ENCODE measurements around the gene GDF15.

The GDF15 gene

DNA sequence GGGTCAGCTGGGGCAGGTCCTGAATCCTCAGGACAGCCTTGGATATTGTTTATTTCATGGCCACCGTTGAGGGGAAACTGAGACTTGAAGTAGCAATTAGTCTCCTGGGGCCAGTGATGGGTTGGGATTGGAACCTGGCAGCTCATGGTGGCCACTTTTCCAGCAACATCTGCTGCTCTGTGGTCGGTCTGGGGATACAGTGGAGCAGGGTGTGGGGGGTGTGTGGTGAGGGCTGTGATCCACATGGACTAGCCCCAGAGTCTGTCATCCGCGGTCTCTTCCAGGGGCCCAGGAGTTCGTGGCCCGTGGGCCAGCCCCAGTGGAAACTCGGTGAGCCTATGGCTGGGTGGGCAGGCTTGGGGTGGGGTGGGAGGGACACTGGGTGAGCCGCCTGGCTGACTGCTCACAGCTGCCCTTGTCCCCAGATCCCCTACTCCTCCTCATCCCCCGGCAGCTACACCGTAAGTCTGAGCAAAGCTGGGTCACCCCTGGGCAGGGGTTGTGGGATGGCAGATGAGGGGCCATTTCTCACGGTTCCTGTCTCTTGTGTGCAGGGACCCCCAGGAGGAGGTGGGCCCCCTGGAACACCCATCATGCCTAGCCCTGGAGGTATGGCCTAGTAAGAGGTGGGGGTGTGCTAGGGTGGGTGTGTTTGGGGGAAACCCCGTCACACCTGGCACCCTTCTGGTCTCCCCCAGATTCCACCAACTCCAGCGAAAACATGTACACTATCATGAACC, 46.5 kb downstream of the GDF15 start:
- TF ChIP-seq ZNF211 (tag by site-specific recombination; IDR thresholded peaks at IDR 0.05; ENCODE audit: low read depth) (no peak), ZNF157 (tag by site-specific recombination; IDR thresholded peaks at IDR 0.05) (no peak), YY2 (tag by site-specific recombination; IDR thresholded peaks at IDR 0.05) (no peak), ZNF202 (tag by site-specific recombination; IDR thresholded peaks at IDR 0.05; ENCODE audit: borderline replicate concordance) (no peak), ZNF654 (tag by site-specific recombination; IDR thresholded peaks at IDR 0.05; ENCODE audit: low read depth) (no peak), ZNF362 (tag by site-specific recombination; IDR thresholded peaks at IDR 0.05) (no peak), MYNN (tag by site-specific recombination; IDR thresholded peaks at IDR 0.05; ENCODE audit: borderline replicate concordance) (no peak), ZFP37 (tag by site-specific recombination; IDR thresholded peaks at IDR 0.05) (no peak), ZNF10 (tag by site-specific recombination; IDR thresholded peaks at IDR 0.05) (no peak)
- TF ChIP-seq, protein P1, sequence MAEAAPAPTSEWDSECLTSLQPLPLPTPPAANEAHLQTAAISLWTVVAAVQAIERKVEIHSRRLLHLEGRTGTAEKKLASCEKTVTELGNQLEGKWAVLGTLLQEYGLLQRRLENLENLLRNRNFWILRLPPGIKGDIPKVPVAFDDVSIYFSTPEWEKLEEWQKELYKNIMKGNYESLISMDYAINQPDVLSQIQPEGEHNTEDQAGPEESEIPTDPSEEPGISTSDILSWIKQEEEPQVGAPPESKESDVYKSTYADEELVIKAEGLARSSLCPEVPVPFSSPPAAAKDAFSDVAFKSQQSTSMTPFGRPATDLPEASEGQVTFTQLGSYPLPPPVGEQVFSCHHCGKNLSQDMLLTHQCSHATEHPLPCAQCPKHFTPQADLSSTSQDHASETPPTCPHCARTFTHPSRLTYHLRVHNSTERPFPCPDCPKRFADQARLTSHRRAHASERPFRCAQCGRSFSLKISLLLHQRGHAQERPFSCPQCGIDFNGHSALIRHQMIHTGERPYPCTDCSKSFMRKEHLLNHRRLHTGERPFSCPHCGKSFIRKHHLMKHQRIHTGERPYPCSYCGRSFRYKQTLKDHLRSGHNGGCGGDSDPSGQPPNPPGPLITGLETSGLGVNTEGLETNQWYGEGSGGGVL (tag by site-specific recombination; IDR thresholded peaks at IDR 0.05) = no peak
- peaks cover 5 to 24% of the 10 kb centered on the region in 2 experiments; a peak in 1 of 3 replicates for H3K36me3 ChIP-seq (ENCODE audit: control insufficient read depth in 2 of 2, insufficient read depth in 1 of 2, low read length in 2 of 2)
- peaks cover 19% of the 10 kb centered on the region for H3K4me1 ChIP-seq (ENCODE audit: control insufficient read depth, insufficient read depth, low read length)
- CTCF ChIA-PET = interaction anchor here (0.7 to 1.2 kb wide), 2 partner anchors 19 to 154 kb away, joined by 3 read pairs; no protein-coding TSS in a partner anchor
- no peaks in the 10 kb centered on the region for H3K9me3 ChIP-seq (ENCODE audit: control insufficient read depth, insufficient read depth, low read depth, low read length)
- peak overlapping the region; percentile 96 for H3K27ac ChIP-seq (ENCODE audit: extremely low read depth, low read depth, low read length)
- POLR2A ChIA-PET = interaction anchor here (1.0 kb wide), 1 partner anchor 11 kb away, joined by 3 read pairs; no protein-coding TSS in a partner anchor
- H3K4me3 ChIP-seq (ENCODE audit: low read depth, low read length) = peak overlapping the region; percentile 3; the same call in 1 of the 2 replicates

DNA sequence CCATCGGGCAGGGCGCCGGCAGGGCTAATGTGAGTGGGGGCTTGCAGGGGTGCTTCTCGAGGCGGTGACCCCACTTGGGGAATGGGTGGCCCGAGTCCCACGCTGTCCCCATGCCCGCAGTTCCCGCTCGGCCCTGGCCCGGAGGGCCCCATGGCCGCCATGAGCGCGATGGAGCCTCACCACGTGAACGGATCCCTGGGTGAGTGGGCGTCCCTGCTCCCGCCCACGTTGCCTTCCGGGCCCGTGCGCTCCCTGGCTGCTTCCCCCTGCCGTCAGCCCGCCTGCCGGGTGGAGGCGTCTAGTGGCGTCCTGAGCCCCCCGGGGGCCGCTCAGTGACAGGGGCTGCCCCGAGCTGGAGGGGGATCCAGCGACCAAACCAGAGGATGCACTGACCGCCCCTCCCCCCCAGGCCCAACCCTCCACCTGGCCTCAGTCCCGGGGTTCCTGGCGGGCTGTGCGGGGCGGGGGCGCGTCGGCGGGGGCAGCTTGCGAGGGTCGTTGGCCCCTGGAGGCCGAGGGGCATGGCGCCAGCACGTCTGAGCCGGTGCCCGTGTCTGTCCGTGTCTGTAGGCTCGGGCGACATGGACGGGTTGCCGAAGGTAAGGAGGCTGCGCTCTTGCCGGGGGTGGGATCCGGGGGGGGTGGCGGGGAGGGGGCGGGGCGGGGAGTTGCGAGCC, 47.2 kb downstream of the GDF15 start:
- Histone ChIP-seq H3K36me3 (ENCODE audit: control insufficient read depth in 2 of 2, insufficient read depth in 1 of 2, low read length in 2 of 2) (peaks cover 5 to 24% of the 10 kb centered on the region in 2 experiments; a peak in 1 of 3 replicates), H3K27ac (ENCODE audit: extremely low read depth, low read depth, low read length) (peak overlapping the region; percentile 96), H3K9me3 (ENCODE audit: control insufficient read depth, insufficient read depth, low read depth, low read length) (no peaks in the 10 kb centered on the region), H3K4me1 (ENCODE audit: control insufficient read depth, insufficient read depth, low read length) (peaks cover 20% of the 10 kb centered on the region), H3K4me3 (ENCODE audit: low read depth, low read length) (peak overlapping the region; percentile 40)
- ChIA-PET POLR2A (no interaction called here), CTCF (no interaction called here)
- no peak for TF ChIP-seq SETDB1 (IDR thresholded peaks at IDR 0.05; ENCODE audit: insufficient read length, low read length)
- no peak for TF ChIP-seq ZNF274 (IDR thresholded peaks at IDR 0.05; ENCODE audit: low read length)
- TF ChIP-seq ZNF274 (tag by site-specific recombination; IDR thresholded peaks at IDR 0.05; ENCODE audit: borderline replicate concordance) = no peak
- TF ChIP-seq ZNF138 (tag by site-specific recombination; IDR thresholded peaks at IDR 0.05; ENCODE audit: borderline replicate concordance) = no peak
- TF ChIP-seq GFI1B (tag by site-specific recombination; IDR thresholded peaks at IDR 0.05) = no peak
- TF ChIP-seq ZNF654 (tag by site-specific recombination; IDR thresholded peaks at IDR 0.05; ENCODE audit: low read depth) = no peak
- no peak for TF ChIP-seq MZF1 (tag by site-specific recombination; IDR thresholded peaks at IDR 0.05; ENCODE audit: borderline replicate concordance)
- TF ChIP-seq ZSCAN30 (tag by site-specific recombination; IDR thresholded peaks at IDR 0.05) = peak; percentile 69
- no peak for TF ChIP-seq ZNF48 (tag by site-specific recombination; IDR thresholded peaks at IDR 0.05)
- no peak for TF ChIP-seq ZNF664 (tag by site-specific recombination; IDR thresholded peaks at IDR 0.05)
- peak; percentile 96 for TF ChIP-seq ZBTB48 (tag by site-specific recombination; IDR thresholded peaks at IDR 0.05)
- TF ChIP-seq ZNF394 (tag by site-specific recombination; IDR thresholded peaks at IDR 0.05; ENCODE audit: borderline replicate concordance) = peak; percentile 72; the same call in 1 of the 2 replicates
- TF ChIP-seq TRIM28 (IDR thresholded peaks at IDR 0.05; ENCODE audit: borderline replicate concordance, low read length) = no peak
- no peak for TF ChIP-seq ZNF211 (tag by site-specific recombination; IDR thresholded peaks at IDR 0.05; ENCODE audit: low read depth)
- no peak for TF ChIP-seq ZNF223 (tag by site-specific recombination; IDR thresholded peaks at IDR 0.05)
- TF ChIP-seq ZNF121 (tag by site-specific recombination; IDR thresholded peaks at IDR 0.05) = no peak
- peak; percentile 98 for TF ChIP-seq ZBTB6 (tag by site-specific recombination; IDR thresholded peaks at IDR 0.05)
- peak; percentile 86 for TF ChIP-seq ZNF2 (tag by site-specific recombination; IDR thresholded peaks at IDR 0.05)
- peak; percentile 66 for TF ChIP-seq ZNF777 (tag by site-specific recombination; IDR thresholded peaks at IDR 0.05; ENCODE audit: borderline replicate concordance)
- TF ChIP-seq KLF1 (tag by site-specific recombination; IDR thresholded peaks at IDR 0.05) = peak; percentile 78; the same call in 1 of the 2 replicates
